ENCODE results near the gene CAMSAP2. TPM values are rescaled to one million over a fixed set of nuclear protein-coding genes. Genes with fewer than 3 reads are reported as not detected.

Gene CAMSAP2
- polyA plus RNA-seq, 1 donor (not counting 4 experiments of a cell fraction or from before 2014, with no cell fraction given): 47.8 TPM

- Histone ChIP-seq H4K20me1 (ENCODE audit: control insufficient read depth, extremely low read depth, insufficient read depth, low read length) (peaks cover 4% of the 10 kb centered on the region), H2AFZ (ENCODE audit: control insufficient read depth, low read length) (no peak overlapping the region), H3K4me1 (ENCODE audit: control insufficient read depth, extremely low read depth, insufficient read depth, low read length) (peaks cover 46% of the 10 kb centered on the region), H3K9me1 (ENCODE audit: control insufficient read depth, extremely low read depth, insufficient read depth, low read length) (peaks cover 9% of the 10 kb centered on the region), H3K9me3 (ENCODE audit: control insufficient read depth, low read depth, low read length) (no peaks in the 10 kb centered on the region), H3K4me3 (ENCODE audit: control insufficient read depth in 2 of 3, extremely low read depth in 1 of 3, insufficient read depth in 2 of 3, low read depth in 1 of 3, low read length in 3 of 3) (no peak overlapping the region), H3K36me3 (ENCODE audit: control insufficient read depth in 2 of 2, extremely low read depth in 1 of 2, insufficient read depth in 2 of 2, low read length in 2 of 2) (peaks cover 28 to 30% of the 10 kb centered on the region in 2 experiments), H3K27me3 (ENCODE audit: control insufficient read depth, extremely low read depth, insufficient read depth, low read length) (no peaks in the 10 kb centered on the region), H3K27ac (ENCODE audit: control insufficient read depth, insufficient read depth, low read length) (no peak overlapping the region), H3K79me2 (ENCODE audit: control insufficient read depth, insufficient read depth, low read length) (no peaks in the 10 kb centered on the region), H3K4me2 (ENCODE audit: control insufficient read depth, extremely low read depth, insufficient read depth, low read depth, low read length) (no peak overlapping the region), H3K9ac (ENCODE audit: control insufficient read depth, extremely low read depth, insufficient read depth, low read length) (no peak overlapping the region)
- FAIRE-seq (no peak), DNase-seq (ENCODE audit: low read depth, low spot score) (no peak)
- dilution Hi-C loops (cut with MboI; ENCODE audit: extremely low pct_ligation_motif_present, low sequenced_read_pairs): no loop called here
- TF ChIP-seq EZH2 (IDR thresholded peaks at IDR 0.05; ENCODE audit: low read length) (no peak), CTCF (optimal IDR thresholded peaks at IDR 0.05 in 1 of 3, IDR thresholded peaks at IDR 0.05 in 1 of 3, conservative IDR thresholded peaks at IDR 0.05 in 1 of 3; ENCODE audit: extremely low read depth in 1 of 3, insufficient read depth in 2 of 3, low read length in 3 of 3) (no peak)
Measured at GRCh38 chr1:200908191-200908868, 169.6 kb downstream of the CAMSAP2 start.

GRCh38 chr1:200909071-200909470, 170.4 kb downstream of the CAMSAP2 start:
- Histone ChIP-seq H3K4me2 (ENCODE audit: control insufficient read depth, extremely low read depth, insufficient read depth, low read depth, low read length) (no peak overlapping the region), H3K4me1 (ENCODE audit: control insufficient read depth, extremely low read depth, insufficient read depth, low read length) (peaks cover 48% of the 10 kb centered on the region), H4K20me1 (ENCODE audit: control insufficient read depth, extremely low read depth, insufficient read depth, low read length) (peaks cover 4% of the 10 kb centered on the region), H3K4me3 (ENCODE audit: control insufficient read depth in 2 of 3, extremely low read depth in 1 of 3, insufficient read depth in 2 of 3, low read depth in 1 of 3, low read length in 3 of 3) (no peak overlapping the region), H3K27me3 (ENCODE audit: control insufficient read depth, extremely low read depth, insufficient read depth, low read length) (no peaks in the 10 kb centered on the region), H3K9ac (ENCODE audit: control insufficient read depth, extremely low read depth, insufficient read depth, low read length) (no peak overlapping the region), H3K79me2 (ENCODE audit: control insufficient read depth, insufficient read depth, low read length) (no peaks in the 10 kb centered on the region), H3K36me3 (ENCODE audit: control insufficient read depth in 2 of 2, extremely low read depth in 1 of 2, insufficient read depth in 2 of 2, low read length in 2 of 2) (peaks cover 28% of the 10 kb centered on the region in 2 experiments), H3K27ac (ENCODE audit: control insufficient read depth, insufficient read depth, low read length) (no peak overlapping the region), H3K9me1 (ENCODE audit: control insufficient read depth, extremely low read depth, insufficient read depth, low read length) (peaks cover 9% of the 10 kb centered on the region), H3K9me3 (ENCODE audit: control insufficient read depth, low read depth, low read length) (no peaks in the 10 kb centered on the region), H2AFZ (ENCODE audit: control insufficient read depth, low read length) (no peak overlapping the region)
- dilution Hi-C loops (cut with MboI; ENCODE audit: extremely low pct_ligation_motif_present, low sequenced_read_pairs): no loop called here
- FAIRE-seq (no peak), DNase-seq (ENCODE audit: low read depth, low spot score) (no peak)
- TF ChIP-seq EZH2 (IDR thresholded peaks at IDR 0.05; ENCODE audit: low read length): no peak
- TF ChIP-seq CTCF (optimal IDR thresholded peaks at IDR 0.05 in 1 of 3, IDR thresholded peaks at IDR 0.05 in 1 of 3, conservative IDR thresholded peaks at IDR 0.05 in 1 of 3; ENCODE audit: extremely low read depth in 1 of 3, insufficient read depth in 2 of 3, low read length in 3 of 3): no peak

Data from keratinocyte (primary cell).